GM18907 (cell line): Measurements from ENCODE around the gene TBC1D16.
"Not testable (repeated sequence)": the region's sequence is repeated elsewhere in the genome, so short reads cannot be mapped to it uniquely, and the experiment has no call there.

Experiments
- ATAC-seq: cut with Tn5 transposase; IDR thresholded peaks from one replicate; pipeline ENCODE4 v1.9.1; 2021; ENCODE audit warnings: mild to moderate bottlenecking, moderate library complexity; ENCODE audit not compliant: unreplicated experiment

The TBC1D16 gene

DNA sequence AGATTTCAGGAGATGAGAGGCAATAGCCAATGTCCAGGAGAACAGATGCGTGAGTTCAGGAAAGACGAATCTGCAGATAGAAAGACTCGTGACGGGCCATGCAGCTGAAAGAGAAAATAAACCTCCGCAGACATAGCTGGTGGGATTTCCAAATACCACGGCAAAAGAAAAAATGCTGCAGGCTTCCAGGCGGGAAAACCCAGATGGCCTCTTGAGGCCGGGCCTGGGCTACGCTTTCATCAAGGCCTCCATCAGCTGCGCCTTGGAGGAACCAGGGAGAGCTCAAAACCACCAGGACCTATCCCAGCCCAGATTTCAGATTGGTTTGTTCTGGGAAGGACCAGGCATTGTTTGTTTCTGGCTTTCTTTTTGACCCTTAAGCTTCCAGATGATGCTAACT lies 17.4 kb upstream of the TBC1D16 start:
- no peak for ATAC-seq

GRCh38 chr17:80051681-80052080 lies 16.0 kb upstream of the TBC1D16 start:
- ATAC-seq = no peak

GRCh38 chr17:80050706-80051105 lies 15.0 kb upstream of the TBC1D16 start:
- no peak for ATAC-seq

GRCh38 chr17:80049986-80050385 lies 14.3 kb upstream of the TBC1D16 start:
- ATAC-seq = no peak

DNA sequence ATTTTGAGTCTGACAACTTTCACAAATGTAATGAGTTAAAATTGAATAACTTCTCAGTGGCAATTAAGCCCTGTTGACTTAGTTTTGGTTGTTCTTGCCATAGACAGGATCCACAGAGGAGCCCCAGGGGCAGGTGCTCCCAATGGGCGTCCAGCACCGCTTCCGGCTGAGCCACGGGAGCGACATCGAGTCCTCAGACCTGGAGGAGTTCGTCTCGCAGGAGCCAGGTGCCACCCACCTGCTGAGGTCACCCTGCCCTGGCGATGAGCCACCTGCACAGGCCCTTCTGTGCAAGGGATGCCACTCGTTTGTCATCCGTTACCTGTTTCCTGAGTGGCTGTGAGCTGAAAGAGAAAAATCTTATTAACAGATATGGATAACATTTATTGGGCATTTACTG lies 11.5 kb upstream of the TBC1D16 start:
- no peak for ATAC-seq

DNA sequence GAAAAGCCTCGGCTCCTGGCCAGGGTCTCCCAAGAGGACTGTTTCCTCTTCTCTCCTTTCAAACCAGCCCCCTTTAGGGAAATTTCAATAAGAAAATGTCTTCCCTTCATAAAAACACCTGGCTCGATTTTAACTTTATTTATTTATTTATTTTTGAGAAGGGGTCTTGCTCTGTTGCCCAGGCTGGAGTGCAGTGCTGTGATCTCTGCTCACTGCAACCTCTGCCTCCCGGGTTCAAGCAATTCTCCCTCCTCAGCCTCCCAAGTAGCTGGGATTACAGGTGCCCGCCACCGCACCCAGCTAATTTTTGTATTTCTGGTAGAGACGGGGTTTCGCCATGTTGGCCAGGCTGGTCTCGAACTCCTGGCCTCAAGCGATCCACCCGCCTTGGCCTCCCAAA lies 11.0 kb upstream of the TBC1D16 start:
- not testable (repeated sequence) for ATAC-seq

DNA sequence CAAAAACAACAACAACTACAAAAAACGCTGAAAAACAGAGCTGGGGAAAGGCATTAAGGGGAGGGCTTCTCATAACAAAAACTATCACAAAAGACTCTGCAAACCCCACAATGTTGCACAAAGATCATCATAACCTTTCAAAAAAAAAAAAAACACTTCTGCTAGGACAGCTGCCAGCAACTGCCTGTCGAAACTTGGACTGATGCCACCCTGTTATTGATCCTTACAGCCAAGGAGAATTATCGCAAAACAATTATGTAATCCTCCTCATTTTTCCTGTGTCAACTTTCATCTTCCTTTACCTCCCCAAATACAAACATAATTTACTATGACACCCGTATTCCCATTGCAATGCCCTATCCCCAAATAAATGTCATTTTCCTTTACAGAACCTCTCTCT lies 10.0 kb upstream of the TBC1D16 start:
- ATAC-seq = no peak

DNA sequence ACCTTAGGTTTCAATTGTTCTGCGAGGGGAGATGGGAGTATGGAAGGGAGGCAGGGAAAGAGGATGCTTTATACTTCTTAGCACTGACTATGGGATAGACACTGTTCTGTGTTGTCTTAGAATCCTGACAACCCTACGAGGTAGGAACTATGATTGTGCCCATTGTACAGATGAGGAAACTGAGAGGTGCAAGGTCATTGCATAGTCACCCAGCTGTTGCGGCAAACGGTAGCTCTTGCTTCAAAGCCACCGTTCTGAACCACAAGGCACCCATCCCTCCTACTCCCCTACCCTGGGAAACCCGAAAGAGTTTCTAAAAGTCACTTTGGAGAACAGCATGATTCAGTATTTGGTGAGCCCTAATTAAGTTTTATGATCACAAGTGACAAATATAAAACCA lies 8.3 kb upstream of the TBC1D16 start:
- ATAC-seq = no peak

GRCh38 chr17:80036715-80037477 lies 1.2 kb upstream of the TBC1D16 start:
- no peak for ATAC-seq

DNA sequence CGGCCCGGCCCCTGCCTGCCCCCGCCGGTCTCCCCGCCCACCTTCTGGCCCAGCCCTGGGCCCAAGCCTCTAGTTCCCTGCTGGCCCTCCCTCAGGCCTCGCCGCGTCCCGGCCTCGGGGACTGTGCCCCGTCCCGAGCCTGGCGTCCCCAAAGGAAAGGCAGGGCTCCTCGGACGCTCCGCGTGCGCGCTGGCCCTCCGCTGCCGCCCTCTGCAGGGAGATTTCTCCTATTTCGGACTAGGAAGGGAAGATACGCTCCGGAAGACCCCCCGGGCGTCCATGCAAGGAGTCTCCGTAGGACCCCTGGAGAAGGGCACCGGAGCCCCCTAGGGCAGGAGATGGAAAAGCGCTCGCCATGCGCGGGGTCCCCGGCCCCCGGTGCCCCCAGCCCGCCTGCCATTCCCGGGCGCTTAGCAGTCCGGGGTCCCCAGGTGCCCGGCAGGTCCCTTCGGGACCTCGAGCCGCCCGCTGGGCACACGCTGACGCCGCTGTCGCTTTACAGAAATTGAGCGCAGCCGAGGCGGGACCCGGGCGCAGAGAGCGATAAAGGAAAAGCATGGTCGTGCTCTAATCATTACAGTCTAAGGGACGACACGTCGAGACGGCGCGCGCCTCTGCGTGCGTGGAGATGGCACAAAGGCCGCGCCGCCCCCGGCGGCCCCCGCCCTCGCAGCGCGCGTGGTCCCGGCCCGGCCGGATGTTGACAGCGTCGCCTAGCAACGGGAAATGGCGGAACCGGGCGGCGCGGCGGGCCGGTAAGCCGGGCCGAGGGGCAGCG lies 454 bp upstream of the TBC1D16 start, which contains the start of gene CCDC40:
Gene CCDC40, plus strand, starts transcription at position 706 of the 778 bp plus-strand sequence. Its CDS starts 21 bp downstream, at position 727.
- ATAC-seq = peak; percentile 66

- ATAC-seq = peak; percentile 31
These were observed 633 bp downstream of the TBC1D16 start for GRCh38 chr17:80034791-80035686.

- no peak for ATAC-seq
These were observed 1.8 kb downstream of the TBC1D16 start for GRCh38 chr17:80033840-80034239.

DNA sequence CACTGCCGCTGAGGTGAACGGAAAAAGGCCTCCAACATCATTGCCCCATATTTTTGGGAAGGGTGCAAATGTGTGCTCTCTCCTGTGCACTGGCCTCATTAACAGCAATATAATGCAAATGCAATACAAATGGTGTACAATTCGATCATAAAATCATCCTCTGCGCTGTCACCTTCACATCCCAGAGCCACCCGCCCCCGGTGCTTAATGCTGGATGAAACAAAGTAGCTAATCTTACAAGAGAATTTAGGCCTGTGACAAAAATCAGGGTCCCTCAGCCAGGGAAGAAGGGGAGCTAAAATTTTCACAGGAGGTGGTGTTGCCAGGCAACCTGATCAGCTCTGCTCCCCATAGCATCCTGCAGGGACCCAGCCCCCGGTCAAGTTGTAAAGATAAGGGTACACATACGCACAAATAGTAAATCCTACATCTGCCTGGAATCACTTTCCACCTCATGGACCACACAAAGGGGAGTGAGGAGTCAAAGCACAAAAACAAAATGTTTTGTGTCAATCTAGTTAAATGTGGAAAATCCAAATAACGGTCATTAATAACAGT lies 3.0 kb downstream of the TBC1D16 start:
- ATAC-seq = no peak

- no peak for ATAC-seq
These were observed 3.8 kb downstream of the TBC1D16 start for GRCh38 chr17:80031691-80032430.

DNA sequence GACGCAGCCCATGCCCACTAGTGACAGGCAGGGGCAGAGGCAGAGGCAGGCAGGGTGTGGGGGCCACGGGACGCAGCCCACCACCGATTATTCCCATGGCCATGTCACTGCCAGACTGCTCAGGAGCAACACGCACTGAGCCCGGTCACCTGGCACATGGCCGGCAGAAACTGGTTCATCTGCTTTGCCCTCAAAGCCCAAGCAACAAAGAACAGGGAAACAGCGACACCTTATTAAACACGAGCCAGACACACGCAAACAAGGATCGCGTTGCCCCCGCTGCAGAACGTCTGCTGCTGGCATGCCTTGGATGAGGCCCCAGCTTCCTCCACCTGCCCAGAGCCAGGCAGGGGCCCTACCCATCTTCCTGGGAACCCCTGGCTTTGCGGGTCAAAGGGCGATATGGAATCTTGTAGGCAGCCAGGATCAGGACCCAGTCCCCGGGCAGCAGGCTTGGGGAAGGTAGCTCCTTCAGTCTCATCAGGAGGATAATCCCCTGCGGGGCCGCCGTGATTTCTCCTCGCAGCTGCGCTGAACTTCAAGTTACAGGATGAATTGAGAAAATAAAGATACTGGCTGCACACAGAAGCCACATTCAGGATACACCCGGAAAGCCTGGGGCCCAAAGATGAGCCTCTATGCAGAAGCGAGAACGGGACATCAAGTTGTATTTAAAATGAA lies 4.8 kb downstream of the TBC1D16 start:
- no peak for ATAC-seq

DNA sequence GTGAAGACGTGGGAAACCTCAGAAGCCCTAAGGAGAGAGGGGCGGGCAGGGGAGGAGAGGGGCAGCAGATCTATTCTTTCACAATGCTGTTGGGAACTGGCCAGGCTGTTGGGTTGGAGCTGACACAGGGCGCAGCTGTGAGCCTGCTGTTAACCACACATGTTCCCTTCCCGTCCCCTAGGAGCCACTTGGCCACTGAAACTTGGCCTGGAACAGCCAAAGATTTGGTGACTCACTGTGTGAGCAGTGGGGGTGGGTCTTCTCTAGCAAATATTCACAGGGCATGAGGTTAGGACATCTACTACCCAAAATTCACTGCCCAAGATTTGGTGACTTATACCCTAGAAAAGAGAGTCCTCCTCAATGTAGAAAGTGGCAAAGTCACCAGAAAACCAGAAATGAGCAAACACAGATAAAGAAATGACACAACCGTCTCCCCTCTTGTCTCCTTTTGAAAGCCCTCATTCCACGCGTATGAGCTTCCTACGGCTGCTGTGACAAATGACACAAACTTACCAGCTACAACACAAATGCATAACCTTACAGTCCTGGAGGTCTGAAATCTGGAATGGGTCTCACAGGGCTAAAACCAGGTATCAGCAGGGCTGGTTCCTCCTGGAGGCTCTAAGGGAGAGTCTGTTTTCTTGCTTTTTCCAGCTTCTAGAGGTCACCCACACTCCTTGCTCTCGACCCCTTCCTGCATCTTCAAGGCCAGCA lies 6.3 kb downstream of the TBC1D16 start:
- ATAC-seq = no peak

DNA sequence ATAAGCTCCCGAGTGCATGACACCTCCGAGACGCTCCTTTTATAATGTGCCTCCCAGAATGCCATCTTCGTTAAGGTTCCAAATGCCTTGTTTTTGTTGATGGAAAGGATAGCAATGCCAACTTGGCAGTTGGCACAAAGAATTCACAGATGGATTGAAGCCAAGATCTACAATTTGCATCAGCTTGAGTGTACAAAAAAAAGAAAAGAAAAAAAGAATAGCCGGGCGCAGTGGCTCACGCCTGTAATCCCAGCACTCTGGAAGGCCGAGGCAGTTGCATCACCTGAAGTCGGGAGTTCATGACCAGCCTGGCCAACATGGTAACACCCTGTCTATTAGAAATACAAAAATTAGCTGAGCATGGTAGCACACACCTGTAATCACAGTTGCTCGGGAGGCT lies 7.6 kb downstream of the TBC1D16 start:
- ATAC-seq = no peak

GRCh38 chr17:80027043-80027435 lies 8.6 kb downstream of the TBC1D16 start:
- ATAC-seq = no peak
